ENCODE measurements around the gene EIF2A. TPM values are rescaled to one million over a fixed set of nuclear protein-coding genes. Genes with fewer than 3 reads are reported as not detected.
A peak's percentile ranks its signal among the peaks of the same experiment; 100 is the strongest.

EIF2A gene
- total and polyA plus RNA-seq, 2 of the 13 experiments (the other 11 are each of a cell fraction or from before 2014, with no cell fraction given): 124 to 139 TPM

DNA sequence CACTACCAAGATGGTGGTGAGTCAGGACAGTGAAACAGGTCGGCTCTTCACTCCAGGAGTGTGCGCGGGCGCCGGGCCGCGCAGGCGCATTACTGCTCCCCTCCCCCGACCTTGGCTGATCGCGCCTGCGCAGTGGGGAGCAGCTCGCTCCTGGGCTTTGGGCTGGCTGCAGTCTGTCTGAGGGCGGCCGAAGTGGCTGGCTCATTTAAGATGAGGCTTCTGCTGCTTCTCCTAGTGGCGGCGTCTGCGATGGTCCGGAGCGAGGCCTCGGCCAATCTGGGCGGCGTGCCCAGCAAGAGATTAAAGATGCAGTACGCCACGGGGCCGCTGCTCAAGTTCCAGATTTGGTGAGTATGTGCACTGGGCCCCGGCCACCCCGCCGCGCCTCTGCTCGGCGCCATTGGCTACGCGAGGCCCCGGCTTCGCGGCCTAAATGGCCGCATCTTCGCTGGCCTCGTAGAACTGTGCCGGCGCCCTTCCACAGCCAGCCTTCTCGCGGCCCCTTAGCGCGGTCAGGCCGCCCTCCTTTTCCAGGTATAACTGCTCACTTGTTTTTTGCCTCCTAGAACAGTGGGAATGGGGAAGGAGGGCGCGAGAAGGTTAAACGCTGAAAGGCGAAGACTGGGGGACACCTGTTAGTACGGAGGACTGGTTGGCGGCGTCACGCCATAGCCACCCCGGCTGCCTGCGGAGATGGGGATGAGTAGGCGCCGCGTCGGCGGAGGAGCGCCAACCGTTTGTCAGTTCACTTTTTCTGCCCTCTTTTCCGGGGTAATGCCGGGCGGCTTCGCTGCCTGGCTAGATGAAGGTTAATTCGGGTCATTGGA is 56.8 kb downstream of the EIF2A start, which contains the start of gene SELENOT (continued):
- TF ChIP-seq, protein P1, sequence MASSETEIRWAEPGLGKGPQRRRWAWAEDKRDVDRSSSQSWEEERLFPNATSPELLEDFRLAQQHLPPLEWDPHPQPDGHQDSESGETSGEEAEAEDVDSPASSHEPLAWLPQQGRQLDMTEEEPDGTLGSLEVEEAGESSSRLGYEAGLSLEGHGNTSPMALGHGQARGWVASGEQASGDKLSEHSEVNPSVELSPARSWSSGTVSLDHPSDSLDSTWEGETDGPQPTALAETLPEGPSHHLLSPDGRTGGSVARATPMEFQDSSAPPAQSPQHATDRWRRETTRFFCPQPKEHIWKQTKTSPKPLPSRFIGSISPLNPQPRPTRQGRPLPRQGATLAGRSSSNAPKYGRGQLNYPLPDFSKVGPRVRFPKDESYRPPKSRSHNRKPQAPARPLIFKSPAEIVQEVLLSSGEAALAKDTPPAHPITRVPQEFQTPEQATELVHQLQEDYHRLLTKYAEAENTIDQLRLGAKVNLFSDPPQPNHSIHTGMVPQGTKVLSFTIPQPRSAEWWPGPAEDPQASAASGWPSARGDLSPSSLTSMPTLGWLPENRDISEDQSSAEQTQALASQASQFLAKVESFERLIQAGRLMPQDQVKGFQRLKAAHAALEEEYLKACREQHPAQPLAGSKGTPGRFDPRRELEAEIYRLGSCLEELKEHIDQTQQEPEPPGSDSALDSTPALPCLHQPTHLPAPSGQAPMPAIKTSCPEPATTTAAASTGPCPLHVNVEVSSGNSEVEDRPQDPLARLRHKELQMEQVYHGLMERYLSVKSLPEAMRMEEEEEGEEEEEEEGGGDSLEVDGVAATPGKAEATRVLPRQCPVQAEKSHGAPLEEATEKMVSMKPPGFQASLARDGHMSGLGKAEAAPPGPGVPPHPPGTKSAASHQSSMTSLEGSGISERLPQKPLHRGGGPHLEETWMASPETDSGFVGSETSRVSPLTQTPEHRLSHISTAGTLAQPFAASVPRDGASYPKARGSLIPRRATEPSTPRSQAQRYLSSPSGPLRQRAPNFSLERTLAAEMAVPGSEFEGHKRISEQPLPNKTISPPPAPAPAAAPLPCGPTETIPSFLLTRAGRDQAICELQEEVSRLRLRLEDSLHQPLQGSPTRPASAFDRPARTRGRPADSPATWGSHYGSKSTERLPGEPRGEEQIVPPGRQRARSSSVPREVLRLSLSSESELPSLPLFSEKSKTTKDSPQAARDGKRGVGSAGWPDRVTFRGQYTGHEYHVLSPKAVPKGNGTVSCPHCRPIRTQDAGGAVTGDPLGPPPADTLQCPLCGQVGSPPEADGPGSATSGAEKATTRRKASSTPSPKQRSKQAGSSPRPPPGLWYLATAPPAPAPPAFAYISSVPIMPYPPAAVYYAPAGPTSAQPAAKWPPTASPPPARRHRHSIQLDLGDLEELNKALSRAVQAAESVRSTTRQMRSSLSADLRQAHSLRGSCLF (CRISPR knock-in tag; IDR thresholded peaks at IDR 0.05; ENCODE audit: borderline replicate concordance): peak; percentile 83; the same call in 1 of the 2 replicates
- TF ChIP-seq RFX5 (IDR thresholded peaks at IDR 0.05; ENCODE audit: low read depth, low read length) (no peak), CHD4 (IDR thresholded peaks at IDR 0.05; ENCODE audit: borderline replicate concordance, low read length) (no peak), ZZZ3 (CRISPR knock-in tag; IDR thresholded peaks at IDR 0.05; ENCODE audit: borderline replicate concordance) (no peak), HNF4A (CRISPR knock-in tag; IDR thresholded peaks at IDR 0.05) (peak; percentile 5; the same call in 1 of the 2 replicates), ZNF749 (CRISPR knock-in tag; IDR thresholded peaks at IDR 0.05; ENCODE audit: borderline replicate concordance) (no peak), SIX4 (CRISPR knock-in tag; IDR thresholded peaks at IDR 0.05) (no peak), NRL (CRISPR knock-in tag; IDR thresholded peaks at IDR 0.05; ENCODE audit: borderline replicate concordance) (peak; percentile 93; the same call in 1 of the 2 replicates), MED1 (CRISPR knock-in tag; IDR thresholded peaks at IDR 0.05) (peak; percentile 67), ZNF30 (CRISPR knock-in tag; IDR thresholded peaks at IDR 0.05) (0 out of 2 replicates have a peak, but pooled peaks have one; percentile 75), ATF7 (IDR thresholded peaks at IDR 0.05) (no peak), ATF7 (CRISPR knock-in tag; IDR thresholded peaks at IDR 0.05) (peak; percentile 47; the same call in 1 of the 2 replicates), DPF2 (CRISPR knock-in tag; IDR thresholded peaks at IDR 0.05; ENCODE audit: borderline replicate concordance, low read depth) (no peak), NFRKB (IDR thresholded peaks at IDR 0.05) (no peak; the same call in 1 of the 2 replicates), ZNF468 (CRISPR knock-in tag; IDR thresholded peaks at IDR 0.05) (no peak), MTF2 (CRISPR knock-in tag; IDR thresholded peaks at IDR 0.05; ENCODE audit: borderline replicate concordance) (0 out of 2 replicates have a peak, but pooled peaks have one; percentile 29), ZNF652 (CRISPR knock-in tag; IDR thresholded peaks at IDR 0.05; ENCODE audit: borderline replicate concordance, low read depth) (no peak), ZFP1 (CRISPR knock-in tag; IDR thresholded peaks at IDR 0.05) (no peak; the same call in 1 of the 2 replicates), ZNF510 (CRISPR knock-in tag; IDR thresholded peaks at IDR 0.05; ENCODE audit: low read depth) (peak; percentile 82; the same call in 1 of the 2 replicates)
- TF ChIP-seq, protein P2, sequence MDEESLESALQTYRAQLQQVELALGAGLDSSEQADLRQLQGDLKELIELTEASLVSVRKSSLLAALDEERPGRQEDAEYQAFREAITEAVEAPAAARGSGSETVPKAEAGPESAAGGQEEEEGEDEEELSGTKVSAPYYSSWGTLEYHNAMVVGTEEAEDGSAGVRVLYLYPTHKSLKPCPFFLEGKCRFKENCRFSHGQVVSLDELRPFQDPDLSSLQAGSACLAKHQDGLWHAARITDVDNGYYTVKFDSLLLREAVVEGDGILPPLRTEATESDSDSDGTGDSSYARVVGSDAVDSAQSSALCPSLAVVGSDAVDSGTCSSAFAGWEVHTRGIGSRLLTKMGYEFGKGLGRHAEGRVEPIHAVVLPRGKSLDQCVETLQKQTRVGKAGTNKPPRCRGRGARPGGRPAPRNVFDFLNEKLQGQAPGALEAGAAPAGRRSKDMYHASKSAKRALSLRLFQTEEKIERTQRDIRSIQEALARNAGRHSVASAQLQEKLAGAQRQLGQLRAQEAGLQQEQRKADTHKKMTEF (CRISPR knock-in tag; IDR thresholded peaks at IDR 0.05): peak; percentile 97
- TF ChIP-seq, protein P3, sequence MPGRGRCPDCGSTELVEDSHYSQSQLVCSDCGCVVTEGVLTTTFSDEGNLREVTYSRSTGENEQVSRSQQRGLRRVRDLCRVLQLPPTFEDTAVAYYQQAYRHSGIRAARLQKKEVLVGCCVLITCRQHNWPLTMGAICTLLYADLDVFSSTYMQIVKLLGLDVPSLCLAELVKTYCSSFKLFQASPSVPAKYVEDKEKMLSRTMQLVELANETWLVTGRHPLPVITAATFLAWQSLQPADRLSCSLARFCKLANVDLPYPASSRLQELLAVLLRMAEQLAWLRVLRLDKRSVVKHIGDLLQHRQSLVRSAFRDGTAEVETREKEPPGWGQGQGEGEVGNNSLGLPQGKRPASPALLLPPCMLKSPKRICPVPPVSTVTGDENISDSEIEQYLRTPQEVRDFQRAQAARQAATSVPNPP (CRISPR knock-in tag; IDR thresholded peaks at IDR 0.05): peak; percentile 89; the same call in 1 of the 2 replicates
